Fibroblast of the conjunctiva (primary cell): ENCODE results near the gene TPM3.
"Not testable (repeated sequence)": the region's sequence is repeated elsewhere in the genome, so short reads cannot be mapped to it uniquely, and the experiment has no call there.

Source experiments
- DNase-seq: peaks from one replicate; pipeline ENCODE4 v3.0.0-alpha.2; 2010; ENCODE audit warnings: low read depth

The TPM3 gene

DNA sequence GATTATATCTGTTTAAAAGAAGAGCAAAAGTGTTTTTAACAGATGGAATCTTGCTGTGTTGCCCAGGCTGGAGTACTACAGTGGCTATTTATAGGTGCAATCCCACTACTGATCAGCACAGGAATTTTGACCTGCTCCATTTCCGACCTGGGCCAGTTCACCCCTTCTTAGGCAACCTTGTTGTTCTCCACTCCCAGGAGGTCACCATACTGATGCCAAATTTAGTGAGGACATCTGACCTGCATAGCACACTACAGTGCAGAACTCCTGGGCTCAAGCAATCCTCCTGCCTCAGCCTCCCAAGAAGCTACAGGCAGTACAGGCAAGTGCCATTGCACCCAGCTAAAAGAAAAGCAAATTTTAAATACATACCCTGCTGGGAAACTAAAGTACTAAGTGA lies 25.7 kb downstream of the TPM3 start:
- no peak for DNase-seq

DNA sequence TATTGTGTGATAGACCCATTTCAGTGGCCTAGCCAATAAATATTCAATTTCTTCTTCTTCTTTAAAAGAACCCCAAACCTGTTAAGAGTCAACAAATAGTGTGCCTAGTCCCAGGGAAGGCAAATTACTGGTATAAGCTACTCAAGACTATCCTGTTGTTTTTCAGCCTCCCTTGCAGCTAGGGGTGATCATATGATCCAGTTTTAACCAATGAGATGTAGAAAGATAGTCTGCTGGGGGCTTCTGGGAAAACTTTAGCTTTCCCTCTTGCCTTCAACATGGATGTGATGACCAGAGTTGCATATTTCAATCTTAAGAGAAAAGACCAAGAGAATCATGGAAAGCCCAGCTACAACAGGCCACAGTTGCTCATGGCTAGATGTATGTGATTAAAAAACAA lies 32.3 kb downstream of the TPM3 start:
- no peak for DNase-seq

DNA sequence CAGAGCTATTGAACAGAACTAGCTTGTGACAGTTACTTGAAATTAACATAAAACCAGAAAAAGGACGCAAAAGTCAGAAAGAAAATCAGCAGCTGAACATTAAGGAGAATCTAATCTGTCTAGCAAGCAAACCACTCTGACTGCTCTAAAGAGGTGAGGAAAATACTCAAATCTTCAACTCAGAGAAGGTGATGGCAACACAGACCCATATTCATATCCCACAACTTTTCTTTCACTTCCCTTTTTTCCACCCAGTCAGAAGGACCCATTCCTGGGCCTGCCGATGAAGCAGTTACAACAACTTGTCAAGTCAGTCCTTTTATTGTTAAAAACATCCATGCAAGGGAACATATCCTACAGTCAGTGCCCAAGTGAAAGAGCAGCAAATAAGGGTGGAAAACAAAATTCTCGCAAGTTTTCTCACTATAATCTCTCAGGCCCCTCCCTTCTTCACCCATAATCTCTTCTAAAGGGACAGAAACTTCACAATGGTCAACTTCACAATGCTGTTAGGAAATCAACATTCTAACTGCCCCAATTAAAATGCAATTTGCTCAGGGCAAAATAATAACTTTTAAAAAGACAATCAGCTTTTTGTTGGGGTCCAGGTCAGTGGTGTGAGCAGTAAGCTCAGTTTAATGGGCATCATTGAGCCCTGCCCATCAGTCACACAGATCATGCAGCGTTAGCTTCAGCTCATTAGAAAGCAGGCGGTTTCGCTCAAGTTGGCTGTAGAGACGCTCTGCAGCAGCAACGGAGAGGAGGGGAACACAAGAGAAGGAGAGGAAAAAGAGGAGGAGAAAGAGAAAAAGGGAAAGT lies 33.4 kb downstream of the TPM3 start:
- DNase-seq: no peak

DNA sequence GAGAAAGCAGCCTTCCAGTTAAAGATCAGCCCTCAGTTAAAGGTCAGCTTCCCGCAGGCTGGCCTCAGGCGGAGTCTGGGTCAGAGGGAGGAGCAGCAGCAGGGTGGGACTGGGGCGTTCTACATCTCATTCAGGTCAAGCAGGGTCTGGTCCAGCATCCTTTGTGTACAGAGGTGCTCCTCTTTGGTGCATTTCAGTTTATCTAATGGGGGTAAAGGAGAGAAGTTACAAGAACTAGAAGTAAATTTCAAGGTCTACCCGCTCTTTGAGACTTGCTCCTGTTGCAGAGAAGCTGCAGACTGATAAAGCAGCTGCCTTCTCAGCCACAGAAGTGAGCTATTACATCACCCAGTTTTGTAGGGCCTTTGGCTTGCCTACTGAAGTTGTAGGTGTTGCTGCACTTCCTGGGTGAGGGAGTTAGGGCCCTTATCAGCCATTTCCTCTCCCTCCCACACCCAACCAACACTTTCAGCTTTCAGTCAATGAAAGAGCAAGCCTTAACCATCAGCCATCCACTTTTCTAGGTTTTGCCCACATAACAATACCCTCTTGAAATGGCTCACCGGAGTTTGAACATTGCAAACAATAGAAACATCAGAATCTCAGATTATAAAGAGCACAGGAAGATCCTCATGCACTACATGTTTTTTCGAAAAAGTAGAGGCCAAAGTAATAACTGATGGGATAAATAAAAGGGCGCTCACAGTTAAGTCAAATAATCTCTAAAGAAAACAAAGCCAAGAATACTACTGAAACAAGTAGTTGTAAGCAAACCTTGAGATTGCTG lies 34.2 kb downstream of the TPM3 start:
- no peak for DNase-seq

DNA sequence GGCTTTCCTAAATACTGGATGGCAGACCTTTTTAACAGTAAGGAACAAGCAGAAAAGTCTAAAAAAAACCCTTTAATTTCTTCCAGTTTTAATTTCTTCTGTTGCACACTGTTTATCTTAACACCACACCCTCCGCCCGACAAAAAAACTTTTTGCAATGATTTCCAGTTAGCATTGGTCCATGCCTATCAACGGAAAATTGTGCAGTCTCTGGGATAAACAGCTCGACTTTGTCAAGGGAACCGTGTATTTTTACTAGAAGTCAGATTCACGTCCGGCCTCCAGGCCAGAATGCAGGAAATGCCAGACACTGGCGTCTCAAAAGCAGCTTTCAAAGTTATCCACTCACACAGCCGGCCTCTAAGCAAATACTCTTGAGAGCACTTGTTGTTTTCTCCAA lies 36.6 kb downstream of the TPM3 start:
- peak; percentile 23 for DNase-seq

DNA sequence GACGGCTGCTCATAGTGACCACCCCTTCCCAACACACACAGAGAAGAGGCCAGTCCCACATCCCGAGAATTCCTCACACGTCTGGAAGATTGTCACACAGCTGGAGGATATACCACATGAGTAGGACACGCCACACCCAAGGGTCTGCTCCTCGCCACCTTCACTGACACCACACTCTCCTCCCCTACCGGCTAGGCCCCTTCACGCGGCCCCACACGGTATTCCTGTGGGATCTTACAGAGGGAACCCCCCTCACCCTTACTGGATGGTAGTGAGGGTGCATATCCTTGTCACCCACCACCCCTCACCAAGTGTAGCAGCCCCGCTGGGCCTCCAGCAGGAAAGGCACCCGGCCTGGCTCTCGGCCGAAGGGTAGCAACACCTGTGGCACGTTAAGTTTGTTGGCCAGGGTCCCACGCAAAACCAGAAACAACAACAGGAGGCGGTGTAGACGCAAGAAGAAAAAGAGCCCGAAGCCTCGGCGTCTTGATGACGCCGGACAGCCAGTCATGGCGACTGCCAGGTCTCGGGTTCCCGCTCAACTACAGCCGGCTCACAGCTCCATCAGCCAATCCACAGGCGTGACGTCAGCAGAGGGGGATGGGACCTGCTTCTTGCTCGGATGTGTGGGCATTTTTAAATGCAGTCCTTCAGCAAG lies 37.2 kb downstream of the TPM3 start, which contains the start of gene NUP210L:
Gene NUP210L, minus strand, starts transcription at position 540 of the 658 bp plus-strand sequence.
- no peak for DNase-seq

DNA sequence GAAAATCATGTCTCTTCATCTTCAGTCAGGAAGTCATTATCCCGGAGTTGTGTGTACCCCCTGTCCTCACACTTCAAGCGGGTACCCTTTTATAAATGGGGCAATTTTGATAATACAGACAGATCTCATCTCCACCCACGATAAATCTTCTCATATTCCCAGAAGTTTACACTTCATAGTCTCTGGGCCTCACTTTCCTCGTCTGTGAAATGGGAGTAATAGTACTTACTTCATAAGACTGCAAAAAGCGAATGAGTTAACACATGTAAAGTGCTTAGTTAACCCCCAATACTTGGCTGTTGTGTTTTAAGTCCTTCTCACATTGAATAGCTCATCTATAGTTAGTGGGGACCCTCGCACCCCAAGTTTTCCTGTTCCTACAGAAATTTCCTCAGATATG lies 37.8 kb downstream of the TPM3 start:
- no peak for DNase-seq

DNA sequence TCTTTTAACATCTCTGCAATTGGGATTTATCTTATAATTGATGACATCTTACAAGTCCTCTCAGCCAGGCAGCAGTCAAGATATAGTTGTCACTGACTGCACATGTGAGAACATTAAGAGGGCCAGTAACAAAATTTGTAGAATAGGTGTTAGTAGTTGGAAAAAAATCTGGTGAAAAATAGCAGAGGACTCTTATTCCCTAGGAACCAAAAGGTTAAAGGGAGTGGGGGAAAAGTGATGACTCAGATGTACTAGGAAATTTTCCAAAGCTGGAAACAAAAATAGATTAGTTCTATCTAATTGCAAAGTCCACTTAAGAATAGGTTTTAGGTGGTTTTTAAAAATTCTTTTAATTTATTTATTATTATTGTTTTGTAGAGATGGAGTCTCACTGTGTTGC lies 40.6 kb downstream of the TPM3 start:
- no peak for DNase-seq

DNA sequence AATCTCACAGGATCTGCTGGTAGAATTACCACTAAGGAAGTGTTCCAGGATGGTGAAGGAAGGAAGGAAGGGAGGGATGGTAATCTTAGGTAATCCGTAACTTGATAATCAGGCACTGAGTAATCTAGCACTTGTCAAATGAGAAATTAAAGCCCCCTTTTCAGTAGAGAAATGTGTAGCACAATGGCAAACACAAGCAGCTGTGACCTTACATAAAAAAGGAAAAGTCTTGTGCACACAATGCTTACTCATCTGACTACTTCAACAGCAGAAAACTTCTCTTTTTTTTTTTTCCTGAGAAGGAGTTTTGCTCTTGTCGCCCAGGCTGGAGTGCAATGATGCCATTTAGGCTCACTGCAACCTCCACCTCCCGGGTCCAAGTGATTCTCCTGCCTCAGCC lies 43.1 kb downstream of the TPM3 start:
- DNase-seq: no peak

DNA sequence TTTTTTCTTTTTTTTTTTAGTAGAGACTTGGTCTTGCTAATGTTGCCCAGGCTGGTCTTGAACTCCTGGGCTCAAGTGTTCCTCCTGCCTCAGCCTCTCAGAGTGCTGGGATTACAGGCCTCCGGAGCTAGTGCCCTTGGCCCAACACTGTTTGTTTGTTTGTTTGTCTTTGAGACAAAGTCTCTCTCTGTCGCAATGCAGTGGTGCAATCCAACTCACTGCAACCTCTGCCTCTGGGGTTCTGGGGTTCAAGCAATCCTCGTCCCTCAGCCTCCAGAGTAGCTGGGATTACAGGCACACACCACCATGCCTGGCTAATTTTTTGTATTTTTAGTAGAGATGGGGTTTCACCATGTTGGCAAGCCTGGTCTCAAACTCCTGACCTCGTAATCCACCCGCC lies 44.4 kb downstream of the TPM3 start:
- DNase-seq: not testable (repeated sequence)

DNA sequence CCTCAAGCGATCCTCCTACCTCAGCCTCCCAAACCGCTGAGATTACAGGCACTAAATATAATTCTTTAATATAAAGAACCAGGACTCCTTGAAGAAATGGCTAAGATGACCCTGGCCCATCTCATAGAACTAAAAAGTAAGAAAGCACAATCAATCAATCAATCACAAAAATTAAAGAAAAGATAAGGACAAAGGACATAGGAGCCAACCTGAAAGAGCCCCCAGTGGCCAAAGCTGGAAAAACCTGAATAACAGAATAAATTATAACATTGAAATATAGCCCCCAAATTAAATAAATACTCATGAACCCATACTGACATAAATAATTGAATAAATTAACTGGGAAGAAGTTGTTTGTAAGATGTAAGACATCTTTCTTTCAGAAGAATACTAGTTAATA lies 45.9 kb downstream of the TPM3 start:
- DNase-seq: no peak

DNA sequence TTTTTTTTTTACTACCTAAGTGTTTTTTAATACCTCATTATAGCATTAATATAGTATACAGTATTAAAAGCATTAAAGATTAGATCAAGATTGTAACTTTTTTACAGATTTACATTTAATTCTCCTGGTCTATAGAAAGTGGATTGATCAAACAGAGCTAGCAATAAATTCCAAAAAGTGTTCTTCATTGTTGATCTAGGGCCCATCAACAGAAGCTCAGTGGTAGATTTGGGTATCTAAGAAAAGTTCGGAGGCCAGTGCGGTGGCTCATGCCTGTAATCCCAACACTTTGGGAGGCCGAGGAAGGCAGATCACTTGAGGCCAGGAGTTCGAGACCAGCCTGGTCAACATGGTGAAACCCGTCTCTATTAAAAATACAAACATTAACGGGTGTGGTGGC lies 49.5 kb downstream of the TPM3 start:
- no peak for DNase-seq

DNA sequence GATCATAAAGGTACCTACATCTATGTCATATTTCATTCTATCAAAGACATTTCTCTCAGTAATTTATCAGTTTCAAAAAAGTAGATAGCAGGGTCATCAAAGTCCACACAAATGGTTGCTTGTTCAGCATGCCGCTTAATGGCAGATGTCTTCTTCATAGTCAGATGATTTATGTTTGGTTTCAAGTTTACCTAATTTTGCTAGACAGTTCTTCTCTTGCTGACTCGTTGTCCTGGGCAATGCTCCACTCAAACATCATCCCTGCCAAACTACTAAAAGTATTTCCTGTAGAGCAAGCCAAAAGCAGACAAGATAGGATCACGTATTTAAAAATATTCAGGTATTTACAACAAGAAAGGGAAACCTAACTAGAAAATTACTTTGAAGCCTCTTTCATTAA lies 50.7 kb downstream of the TPM3 start:
- DNase-seq: no peak

DNA sequence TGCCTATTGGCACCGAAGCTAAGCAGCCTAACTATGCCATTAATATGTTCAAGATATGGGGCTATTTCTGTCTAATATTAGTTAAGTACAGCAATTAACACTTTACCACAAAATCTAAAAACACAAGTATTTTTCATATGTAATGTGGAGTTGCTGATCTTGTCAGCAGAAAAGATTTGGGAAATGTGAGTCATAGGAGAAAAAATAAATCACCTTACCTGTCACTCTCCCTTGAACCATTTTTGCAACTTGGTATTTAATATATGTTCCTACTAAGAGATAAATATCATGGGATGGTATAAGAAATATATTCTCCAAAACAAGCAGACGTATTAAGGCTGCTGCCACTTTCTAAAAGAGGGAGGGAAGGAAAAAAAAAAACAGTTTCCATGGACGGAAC lies 54.0 kb downstream of the TPM3 start:
- DNase-seq: no peak

DNA sequence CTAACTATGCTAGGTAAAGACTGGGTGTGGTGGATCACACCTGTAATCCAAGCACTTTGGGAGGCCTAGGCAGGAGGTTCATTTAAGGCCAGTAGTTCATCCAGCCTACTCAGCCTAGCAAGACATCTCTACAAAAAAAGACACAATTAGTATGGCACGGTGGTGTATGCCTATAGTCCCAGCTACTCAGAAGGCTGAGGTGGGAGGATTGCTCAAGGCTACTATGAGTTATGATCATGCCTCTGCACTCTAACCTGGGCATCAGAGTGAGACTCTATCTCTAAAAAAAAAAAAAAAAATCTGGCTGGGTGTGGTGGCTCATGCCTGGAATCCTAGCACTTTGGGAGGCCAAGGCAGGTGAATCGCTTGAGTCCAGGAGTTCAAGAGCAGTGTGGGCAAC lies 58.6 kb downstream of the TPM3 start:
- no peak for DNase-seq

DNA sequence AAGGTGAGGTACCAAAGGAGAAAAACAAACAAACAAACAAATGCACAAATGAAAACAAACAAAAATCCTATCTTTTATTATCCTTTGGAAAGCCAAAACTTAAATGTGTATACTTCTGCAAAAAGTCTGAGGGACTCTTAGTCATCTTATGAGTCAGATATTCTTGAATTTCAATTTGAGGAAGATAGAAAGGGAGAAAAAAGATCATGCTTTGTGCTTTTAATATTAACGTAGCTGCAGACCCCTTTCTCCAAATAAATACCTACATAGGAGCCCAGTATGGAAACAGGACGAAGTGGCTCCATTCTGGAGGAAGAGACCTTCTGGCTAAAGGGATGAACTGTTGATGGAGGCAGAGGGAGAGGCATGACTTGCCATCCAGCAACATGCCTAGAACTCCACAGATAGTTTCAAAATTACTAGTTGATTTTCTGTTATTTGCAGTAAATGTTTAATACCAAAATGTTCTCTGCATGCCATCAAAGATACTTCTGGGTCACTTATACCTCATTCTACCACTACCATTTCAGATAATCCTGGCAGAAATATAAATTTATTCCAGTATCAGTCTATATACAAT lies 62.4 kb downstream of the TPM3 start:
- DNase-seq: no peak

DNA sequence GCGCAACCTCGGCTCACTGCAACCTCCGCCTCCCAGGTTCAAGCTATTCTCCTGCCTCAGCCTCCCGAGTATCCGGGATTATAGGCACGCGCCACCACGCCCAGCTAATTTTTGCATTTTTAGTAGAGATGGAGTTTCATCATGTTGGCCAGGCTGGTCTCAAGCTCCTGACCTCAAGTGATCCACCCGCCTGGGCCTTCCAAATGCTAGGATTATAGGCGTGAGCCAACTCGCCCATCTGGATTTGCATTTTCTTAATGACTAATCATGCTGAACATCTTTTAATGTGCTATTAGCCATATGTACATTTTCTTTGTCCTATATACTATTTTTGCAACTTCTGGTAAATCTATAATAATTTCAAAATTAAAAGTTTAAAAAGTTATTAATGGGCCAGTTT lies 68.7 kb downstream of the TPM3 start:
- DNase-seq: not testable (repeated sequence)

DNA sequence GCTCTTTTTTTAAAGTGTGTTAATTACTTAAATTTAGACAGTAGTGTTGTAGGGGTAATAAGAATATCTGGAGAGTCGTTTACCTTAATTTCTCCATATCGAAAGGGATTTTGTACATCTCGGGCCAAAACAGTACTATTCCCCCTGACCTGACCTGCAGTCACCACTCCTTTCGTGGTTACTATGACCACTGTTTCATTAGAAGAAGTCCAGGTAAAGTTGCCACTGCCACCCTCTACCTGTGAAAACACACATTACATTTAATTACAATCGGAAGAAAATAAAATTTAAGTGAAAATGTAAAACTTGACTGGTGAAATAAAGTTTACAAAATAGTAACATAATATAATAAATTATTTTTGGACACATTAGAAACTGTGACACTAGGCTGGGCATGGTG lies 74.3 kb downstream of the TPM3 start:
- no peak for DNase-seq

DNA sequence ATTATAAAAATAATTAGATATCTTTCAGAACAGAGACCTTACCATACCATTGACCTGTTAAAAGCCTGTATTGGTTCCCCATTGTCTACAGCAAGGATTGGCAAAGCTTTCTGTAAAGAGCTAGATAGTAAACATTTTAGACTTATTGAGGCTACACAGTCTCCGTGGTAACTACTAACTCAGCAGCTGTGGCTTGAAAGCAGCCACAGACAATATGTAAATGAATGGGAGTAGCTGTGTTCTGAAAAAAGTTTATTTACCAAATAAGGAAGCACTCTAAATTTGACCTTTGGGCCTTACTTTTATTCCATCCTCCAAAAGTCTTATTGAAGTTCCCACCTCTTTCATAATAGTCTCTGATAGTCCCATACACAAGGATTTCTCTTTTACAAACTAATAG lies 76.7 kb downstream of the TPM3 start:
- DNase-seq: no peak
